Epithelial cell of proximal tubule (primary cell): Measurements from ENCODE around the gene FNDC7. TPM values are rescaled to one million over a fixed set of nuclear protein-coding genes. Genes with fewer than 3 reads are reported as not detected.
"Not testable (repeated sequence)": the region's sequence is repeated elsewhere in the genome, so short reads cannot be mapped to it uniquely, and the experiment has no call there.

Source experiments
- DNase-seq: peaks from one replicate; pipeline ENCODE4 v3.0.0-alpha.2; 2011; ENCODE audit warnings: low read depth
- H3K4me3 ChIP-seq: 2 replicates; pipeline ENCODE4 v1.5.1; 2011; ENCODE audit warnings: low read depth, mild to moderate bottlenecking, low read length
- CTCF ChIP-seq: conservative IDR thresholded peaks from 2 replicates; pipeline ENCODE4 v1.5.1; 2012; ENCODE audit warnings: low read depth, mild to moderate bottlenecking, low read length
- total RNA-seq: library from RNA; depleted of rRNA; stranded (reverse); fragments of >200 nt; gene quantifications from 2 replicates; pipeline ENCODE4 v1.2.3, GENCODE V29; 2015

Gene FNDC7
- total RNA-seq, 1 donor from 2014 or later = not detected

GRCh38 chr1:108669679-108670078 is 43.0 kb upstream of the FNDC7 start:
- no peak overlapping the region for H3K4me3 ChIP-seq
- no peak for TF ChIP-seq CTCF
- no peak for DNase-seq

- no peak for DNase-seq
- H3K4me3 ChIP-seq = no peak overlapping the region
- no peak for TF ChIP-seq CTCF
Observed at GRCh38 chr1:108670131-108670773, 42.5 kb upstream of the FNDC7 start.

GRCh38 chr1:108671143-108671542 is 41.6 kb upstream of the FNDC7 start:
- no peak for DNase-seq
- no peak overlapping the region for H3K4me3 ChIP-seq
- TF ChIP-seq CTCF = no peak

- H3K4me3 ChIP-seq = no peak overlapping the region
- no peak for DNase-seq
- TF ChIP-seq CTCF = no peak
Observed at GRCh38 chr1:108678706-108679105, 34.0 kb upstream of the FNDC7 start.

- DNase-seq = no peak
- H3K4me3 ChIP-seq = no peak overlapping the region
- TF ChIP-seq CTCF = no peak
Observed at GRCh38 chr1:108679586-108680213, 33.0 kb upstream of the FNDC7 start.

- H3K4me3 ChIP-seq, DNase-seq: not testable (repeated sequence)
Observed at GRCh38 chr1:108681701-108682100, 31.0 kb upstream of the FNDC7 start.

- no peak for DNase-seq
- H3K4me3 ChIP-seq = no peak overlapping the region
- TF ChIP-seq CTCF = no peak
Observed at GRCh38 chr1:108685529-108685928, 27.2 kb upstream of the FNDC7 start.
